Progenitor cell of endocrine pancreas (in vitro differentiated cells): ENCODE measurements around the gene APOBEC3F. TPM values are rescaled to one million over a fixed set of nuclear protein-coding genes. Genes with fewer than 3 reads are reported as not detected.

ENCODE experiments used
- DNase-seq: peaks from one replicate; pipeline ENCODE4 v3.0.0; 2021; ENCODE audit warnings: low spot score; ENCODE audit not compliant: unreplicated experiment
- H3K27ac Mint-ChIP-seq: 2 replicates; pipeline ENCODE4 v1.8.0; 2021; ENCODE audit warnings: mild to moderate bottlenecking, moderate library complexity, mixed read lengths
- H3K27me3 Mint-ChIP-seq: 2 replicates; pipeline ENCODE4 v1.8.0; 2021; ENCODE audit warnings: mixed read lengths
- H3K36me3 Mint-ChIP-seq: 2 replicates; pipeline ENCODE4 v1.8.0; 2022; ENCODE audit warnings: mixed read lengths; ENCODE audit not compliant: insufficient read depth
- H3K4me1 Mint-ChIP-seq: 2 replicates; pipeline ENCODE4 v1.8.0; 2021; ENCODE audit warnings: low read depth, mixed read lengths
- H3K4me3 Mint-ChIP-seq: 2 replicates; pipeline ENCODE4 v1.8.0; 2021; ENCODE audit warnings: low read depth, mild to moderate bottlenecking, moderate library complexity, mixed read lengths
- H3K9me3 Mint-ChIP-seq: 2 replicates; pipeline ENCODE4 v1.8.0; 2021; ENCODE audit warnings: low read depth, mixed read lengths
- CTCF ChIP-seq: fragments of 200-600 bp; sonication (generic); IDR thresholded peaks from one replicate; pipeline ENCODE4 v1.5.0; 2021; ENCODE audit warnings: antibody characterized with exemption, mild to moderate bottlenecking; ENCODE audit not compliant: unreplicated experiment
- total RNA-seq: library from RNA; stranded (reverse); gene quantifications from 2 replicates; pipeline ENCODE4 v1.2.1, GENCODE V29; 2021

Gene APOBEC3F
- total RNA-seq, 1 donor from 2014 or later, result 23.6 TPM

GRCh38 chr22:39088685-39089032 lies 48.0 kb downstream of the APOBEC3F start:
- no peaks in the 10 kb centered on the region for H3K9me3 Mint-ChIP-seq
- no peak overlapping the region for H3K4me3 Mint-ChIP-seq
- H3K36me3 Mint-ChIP-seq, result no peaks in the 10 kb centered on the region
- H3K27ac Mint-ChIP-seq, result no peak overlapping the region
- no peak for TF ChIP-seq CTCF
- no peak for DNase-seq
- peaks cover 6% of the 10 kb centered on the region for H3K4me1 Mint-ChIP-seq
- peaks cover 10% of the 10 kb centered on the region for H3K27me3 Mint-ChIP-seq

GRCh38 chr22:39089928-39090327 lies 49.3 kb downstream of the APOBEC3F start:
- H3K9me3 Mint-ChIP-seq, result no peaks in the 10 kb centered on the region
- no peak for TF ChIP-seq CTCF
- no peak overlapping the region for H3K4me3 Mint-ChIP-seq
- no peaks in the 10 kb centered on the region for H3K36me3 Mint-ChIP-seq
- H3K27me3 Mint-ChIP-seq, result peaks cover 10% of the 10 kb centered on the region
- no peak for DNase-seq
- H3K4me1 Mint-ChIP-seq, result peaks cover 6% of the 10 kb centered on the region
- no peak overlapping the region for H3K27ac Mint-ChIP-seq

- H3K4me3 Mint-ChIP-seq, result no peak overlapping the region
- H3K27ac Mint-ChIP-seq, result no peak overlapping the region
- no peak for DNase-seq
- H3K4me1 Mint-ChIP-seq, result peaks cover 6% of the 10 kb centered on the region
- H3K27me3 Mint-ChIP-seq, result peaks cover 10% of the 10 kb centered on the region
- TF ChIP-seq CTCF, result no peak
- H3K36me3 Mint-ChIP-seq, result no peaks in the 10 kb centered on the region
- H3K9me3 Mint-ChIP-seq, result no peaks in the 10 kb centered on the region
These were observed 49.9 kb downstream of the APOBEC3F start for GRCh38 chr22:39090426-39091064.

- peaks cover 6% of the 10 kb centered on the region for H3K4me1 Mint-ChIP-seq
- TF ChIP-seq CTCF, result no peak
- no peak overlapping the region for H3K4me3 Mint-ChIP-seq
- H3K9me3 Mint-ChIP-seq, result no peaks in the 10 kb centered on the region
- H3K27ac Mint-ChIP-seq, result no peak overlapping the region
- no peak for DNase-seq
- H3K36me3 Mint-ChIP-seq, result no peaks in the 10 kb centered on the region
- peaks cover 7% of the 10 kb centered on the region for H3K27me3 Mint-ChIP-seq
These were observed 50.7 kb downstream of the APOBEC3F start for GRCh38 chr22:39091126-39092081.

GRCh38 chr22:39092111-39092862 lies 51.6 kb downstream of the APOBEC3F start:
- Mint-ChIP-seq H3K36me3 (no peaks in the 10 kb centered on the region), H3K4me3 (no peak overlapping the region), H3K4me1 (peaks cover 6% of the 10 kb centered on the region), H3K27ac (no peak overlapping the region), H3K9me3 (no peaks in the 10 kb centered on the region), H3K27me3 (peaks cover 7% of the 10 kb centered on the region)
- DNase-seq, result no peak
- no peak for TF ChIP-seq CTCF
